ENCODE measurements around the gene EXOC3L4.

- TF ChIP-seq CTCF (optimal IDR thresholded peaks at IDR 0.05 in 1 of 3, IDR thresholded peaks at IDR 0.05 in 1 of 3, conservative IDR thresholded peaks at IDR 0.05 in 1 of 3; ENCODE audit: extremely low read depth in 1 of 3, insufficient read depth in 2 of 3, low read length in 3 of 3) (no peak), EZH2 (IDR thresholded peaks at IDR 0.05; ENCODE audit: low read length) (no peak)
Observed at GRCh38 chr14:103139132-103140025, 44.9 kb downstream of the EXOC3L4 start.
